NCI-H774 (cell line): ENCODE results near the gene PNPLA7.

Experiments
- DNase-seq: peaks from one replicate; lab custom pipeline; 2025; lab: John Stamatoyannopoulos, UW

The PNPLA7 gene

GRCh38 chr9:137434498-137435380 is 115.5 kb downstream of the PNPLA7 start:
- no peak for DNase-seq

- DNase-seq: no peak
Measured at GRCh38 chr9:137433916-137434431, 116.2 kb downstream of the PNPLA7 start.

- DNase-seq: no peak
Measured at GRCh38 chr9:137433349-137433915, 116.8 kb downstream of the PNPLA7 start.

- DNase-seq: no peak
Measured at GRCh38 chr9:137432687-137433348, 117.4 kb downstream of the PNPLA7 start.

GRCh38 chr9:137431416-137431931 is 118.7 kb downstream of the PNPLA7 start:
- DNase-seq: no peak

GRCh38 chr9:137430723-137431415 is 119.3 kb downstream of the PNPLA7 start:
- DNase-seq: no peak

- DNase-seq: peak; percentile 83
Measured at GRCh38 chr9:137429974-137430722, 120.1 kb downstream of the PNPLA7 start.

- DNase-seq: no peak
Measured at GRCh38 chr9:137429546-137429890, 120.7 kb downstream of the PNPLA7 start.

- peak; percentile 42 for DNase-seq
Measured at GRCh38 chr9:137428841-137429545, 121.2 kb downstream of the PNPLA7 start.

- no peak for DNase-seq
Measured at GRCh38 chr9:137428311-137428630, 121.9 kb downstream of the PNPLA7 start.

GRCh38 chr9:137427454-137428310 is 122.5 kb downstream of the PNPLA7 start:
- no peak for DNase-seq

GRCh38 chr9:137426018-137426681 is 124.1 kb downstream of the PNPLA7 start:
- no peak for DNase-seq

- DNase-seq: no peak
Measured at GRCh38 chr9:137423514-137424291, 126.5 kb downstream of the PNPLA7 start.

- DNase-seq: peak; percentile 97
Measured at GRCh38 chr9:137422604-137423513, 127.3 kb downstream of the PNPLA7 start, which contains the start of the genes EXD3 and NOXA1. EXD3 (minus strand) TSS chr9:137423162; CDS start chr9:137395357, 27,805 bp downstream. NOXA1 (plus strand) TSS chr9:137423393; CDS start chr9:137423530, 137 bp downstream.

GRCh38 chr9:137421838-137422603 is 128.2 kb downstream of the PNPLA7 start:
- no peak for DNase-seq
